DOHH2 (cell line): ENCODE measurements around the gene JARID2.

ENCODE experiments used
- H3F3A ChIP-seq: fragments of 200-600 bp; sonication (generic), shearing (Covaris generic); 2 replicates; pipeline ENCODE4 v1.6.0; 2016; ENCODE audit warnings: antibody characterized with exemption, mild to moderate bottlenecking; ENCODE audit not compliant: control insufficient read depth, insufficient read depth
- H3K27ac ChIP-seq: fragments of 200-600 bp; sonication (generic); 2 replicates; pipeline ENCODE4 v1.5.1; 2014; ENCODE audit warnings: low read depth, mild to moderate bottlenecking, low read length, moderate library complexity
- H3K27me3 ChIP-seq: fragments of 200-600 bp; sonication (generic); 2 replicates; pipeline ENCODE4 v1.6.1; 2014; ENCODE audit warnings: mild to moderate bottlenecking, low read length, mixed read lengths; ENCODE audit not compliant: control insufficient read depth
- H3K36me3 ChIP-seq: fragments of 200-600 bp; sonication (generic); 2 replicates; pipeline ENCODE4 v1.6.1; 2014; ENCODE audit warnings: mild to moderate bottlenecking, low read length, moderate library complexity, mixed read lengths; ENCODE audit not compliant: control insufficient read depth
- H3K4me1 ChIP-seq: fragments of 200-600 bp; sonication (generic); 2 replicates; pipeline ENCODE4 v1.6.1; 2014; ENCODE audit warnings: mild to moderate bottlenecking, low read length, mixed read lengths; ENCODE audit not compliant: control insufficient read depth
- H3K4me2 ChIP-seq: fragments of 200-600 bp; sonication (generic); 2 replicates; pipeline ENCODE4 v1.6.0; 2014; ENCODE audit warnings: mild to moderate bottlenecking, low read length, moderate library complexity
- H3K4me3 ChIP-seq: fragments of 200-600 bp; sonication (generic); 2 replicates; pipeline ENCODE4 v1.5.1; 2014; ENCODE audit warnings: mild to moderate bottlenecking, low read length, mixed read lengths
- H3K79me2 ChIP-seq: fragments of 200-600 bp; sonication (generic); 2 replicates; pipeline ENCODE4 v1.6.1; 2014; ENCODE audit warnings: mild to moderate bottlenecking, low read length, mixed read lengths; ENCODE audit not compliant: control insufficient read depth
- H3K9me2 ChIP-seq: fragments of 200-600 bp; sonication (generic); replicated peaks from 2 replicates; pipeline ENCODE4 v1.6.1; 2014; ENCODE audit warnings: mild to moderate bottlenecking, low read length, mixed read lengths; ENCODE audit not compliant: control insufficient read depth
- H3K9me3 ChIP-seq: fragments of 200-600 bp; sonication (generic); 2 replicates; pipeline ENCODE4 v1.6.1; 2014; ENCODE audit warnings: antibody characterized with exemption, low read length, mixed read lengths; ENCODE audit not compliant: control insufficient read depth, insufficient read depth
- H4K20me1 ChIP-seq: fragments of 200-600 bp; sonication (generic); 2 replicates; pipeline ENCODE4 v1.6.0; 2014; ENCODE audit warnings: low read depth, mild to moderate bottlenecking, antibody characterized with exemption, low read length, moderate library complexity; ENCODE audit not compliant: control insufficient read depth, insufficient read depth
- CTCF ChIP-seq: fragments of 200-600 bp; sonication (generic); IDR thresholded peaks from one replicate; pipeline ENCODE4 v1.5.1; 2014; ENCODE audit warnings: antibody characterized with exemption, mild to moderate bottlenecking, low read depth, low read length; ENCODE audit not compliant: poor library complexity, severe bottlenecking
- EZH2phosphoT487 ChIP-seq: fragments of 200-600 bp; sonication (generic); IDR thresholded peaks from 2 replicates; pipeline ENCODE4 v1.6.1; 2017; ENCODE audit warnings: borderline replicate concordance, mild to moderate bottlenecking, antibody characterized with exemption, low read length, moderate library complexity, mixed read lengths

The JARID2 gene

GRCh38 chr6:15546591-15546990 lies 300.7 kb downstream of the JARID2 start:
- H3K4me3 ChIP-seq = no peak overlapping the region
- no peaks in the 10 kb centered on the region for H3K9me2 ChIP-seq
- TF ChIP-seq CTCF = no peak
- no peak for TF ChIP-seq EZH2phosphoT487
- H3F3A ChIP-seq = 0 out of 2 replicates have a peak, but pooled peaks cover 2% of the 10 kb centered on the region
- H3K27me3 ChIP-seq = no peaks in the 10 kb centered on the region
- no peaks in the 10 kb centered on the region for H3K36me3 ChIP-seq
- H3K27ac ChIP-seq = no peak overlapping the region
- peaks cover 20% of the 10 kb centered on the region for H3K79me2 ChIP-seq
- H3K4me2 ChIP-seq = no peak overlapping the region
- no peaks in the 10 kb centered on the region; the same call in 1 of the 2 replicates for H3K9me3 ChIP-seq
- H3K4me1 ChIP-seq = peaks cover 34% of the 10 kb centered on the region
- no peaks in the 10 kb centered on the region for H4K20me1 ChIP-seq

- Histone ChIP-seq H3K9me2 (no peaks in the 10 kb centered on the region), H3K36me3 (no peaks in the 10 kb centered on the region), H3F3A (0 out of 2 replicates have a peak, but pooled peaks cover 2% of the 10 kb centered on the region), H3K79me2 (peaks cover 20% of the 10 kb centered on the region), H3K27me3 (no peaks in the 10 kb centered on the region), H3K4me3 (no peak overlapping the region), H4K20me1 (no peaks in the 10 kb centered on the region), H3K9me3 (no peaks in the 10 kb centered on the region; the same call in 1 of the 2 replicates), H3K4me1 (peaks cover 42% of the 10 kb centered on the region), H3K4me2 (no peak overlapping the region), H3K27ac (no peak overlapping the region)
- TF ChIP-seq EZH2phosphoT487 = no peak
- no peak for TF ChIP-seq CTCF
These were observed 301.5 kb downstream of the JARID2 start for GRCh38 chr6:15547400-15547799.

GRCh38 chr6:15549371-15549770 lies 303.5 kb downstream of the JARID2 start:
- Histone ChIP-seq H3K9me3 (no peaks in the 10 kb centered on the region; the same call in 1 of the 2 replicates), H3K27ac (no peak overlapping the region), H3K4me1 (peaks cover 36% of the 10 kb centered on the region), H3K9me2 (no peaks in the 10 kb centered on the region), H3K4me2 (no peak overlapping the region), H3K4me3 (no peak overlapping the region), H3K36me3 (no peaks in the 10 kb centered on the region), H3K79me2 (peaks cover 20% of the 10 kb centered on the region), H3K27me3 (no peaks in the 10 kb centered on the region), H3F3A (peaks cover 7% of the 10 kb centered on the region), H4K20me1 (no peaks in the 10 kb centered on the region)
- TF ChIP-seq EZH2phosphoT487 (no peak), CTCF (no peak)
